GM12891 (cell line): ENCODE data around the gene SLC9A9.

Source experiments
- DNase-seq: peaks from one replicate; pipeline ENCODE4 v3.0.0; 2011; ENCODE audit warnings: low spot score; ENCODE audit not compliant: insufficient read length
- FAIRE-seq: peaks from 2 replicates; lab custom pipeline; 2011; peaks lifted over from hg19 to GRCh38; lab: Jason Lieb, UNC
- PAX5 ChIP-seq: IDR thresholded peaks from 2 replicates; pipeline ENCODE4 v1.6.1; 2011; ENCODE audit warnings: low read length, moderate library complexity, mild to moderate bottlenecking; ENCODE audit not compliant: insufficient read depth, severe bottlenecking
- POLR2A ChIP-seq: IDR thresholded peaks from 2 replicates; pipeline ENCODE4 v1.6.1; 2011; ENCODE audit warnings: low read depth, low read length, control low read depth
- POLR2AphosphoS5 ChIP-seq: IDR thresholded peaks from 2 replicates; pipeline ENCODE4 v1.6.1; 2011; ENCODE audit warnings: low read depth, low read length, control low read depth
- POU2F2 ChIP-seq: IDR thresholded peaks from 2 replicates; pipeline ENCODE4 v1.6.1; 2011; ENCODE audit warnings: low read depth, mild to moderate bottlenecking, control low read depth, low read length, moderate library complexity
- SPI1 ChIP-seq: IDR thresholded peaks from 2 replicates; pipeline ENCODE4 v1.6.1; 2011; ENCODE audit warnings: low read depth, low read length, control low read depth
- TAF1 ChIP-seq: IDR thresholded peaks from 2 replicates; pipeline ENCODE4 v1.6.1; 2011; ENCODE audit warnings: low read depth, low read length, control low read depth

SLC9A9 gene

DNA sequence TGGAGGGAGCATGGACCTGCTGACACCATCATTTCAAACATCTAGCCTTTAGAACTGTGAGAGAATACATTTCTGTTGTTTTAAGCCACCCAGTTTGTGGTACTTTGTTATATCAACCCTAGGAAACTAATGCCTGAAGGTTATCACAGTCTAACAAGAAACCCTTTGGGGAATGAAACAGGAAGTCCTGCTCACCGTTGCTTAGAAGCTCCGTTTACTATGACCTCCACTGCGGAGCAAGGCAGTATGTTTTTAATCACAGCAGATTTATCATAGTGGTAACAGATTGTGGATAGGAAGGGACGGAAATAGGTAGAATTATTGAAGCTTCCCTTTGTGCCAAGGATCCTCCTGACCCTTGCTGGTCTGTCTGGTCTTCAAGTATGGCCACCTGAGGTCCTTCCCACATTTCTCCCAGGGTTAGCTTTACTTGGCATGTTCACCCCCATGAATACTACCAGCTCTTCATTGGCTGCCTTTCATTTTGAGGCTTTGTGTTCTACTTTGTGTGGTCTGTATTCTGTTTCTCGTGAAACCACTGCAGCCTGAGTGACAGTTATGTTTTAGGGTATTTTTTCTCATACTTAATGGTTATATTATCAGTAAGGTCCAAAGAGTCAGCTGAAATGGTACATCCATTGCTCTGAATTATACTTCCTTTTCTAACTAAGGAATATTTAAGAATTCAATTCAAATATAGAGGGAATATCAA is 527.1 kb downstream of the SLC9A9 start:
- TF ChIP-seq PAX5 (no peak), SPI1 (peak; percentile 35; the same call in 1 of the 2 replicates), TAF1 (no peak)
- DNase-seq: no peak
- FAIRE-seq: no peak

DNA sequence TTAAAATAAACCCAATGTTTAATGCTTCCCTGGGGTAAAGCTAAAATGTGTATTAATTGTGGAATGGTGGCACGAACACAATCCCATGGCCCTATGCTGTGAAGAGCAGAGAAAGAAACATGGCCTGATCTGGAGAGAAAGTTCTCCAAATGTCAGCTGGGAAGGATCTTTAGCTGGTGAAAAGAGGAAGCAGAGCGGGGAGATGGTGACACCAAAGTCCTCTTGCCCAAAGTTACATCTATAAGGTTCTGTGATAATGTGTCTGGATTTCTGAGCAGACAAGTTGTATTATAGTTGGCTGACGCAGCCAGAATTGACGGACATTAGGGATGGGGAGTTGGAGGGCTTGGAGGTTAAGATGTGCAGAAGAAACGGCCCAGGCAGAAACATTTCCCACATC is 532.5 kb downstream of the SLC9A9 start:
- no peak for FAIRE-seq
- TF ChIP-seq POU2F2 (no peak), POLR2AphosphoS5 (no peak), SPI1 (no peak), POLR2A (no peak), TAF1 (no peak), PAX5 (no peak)

DNA sequence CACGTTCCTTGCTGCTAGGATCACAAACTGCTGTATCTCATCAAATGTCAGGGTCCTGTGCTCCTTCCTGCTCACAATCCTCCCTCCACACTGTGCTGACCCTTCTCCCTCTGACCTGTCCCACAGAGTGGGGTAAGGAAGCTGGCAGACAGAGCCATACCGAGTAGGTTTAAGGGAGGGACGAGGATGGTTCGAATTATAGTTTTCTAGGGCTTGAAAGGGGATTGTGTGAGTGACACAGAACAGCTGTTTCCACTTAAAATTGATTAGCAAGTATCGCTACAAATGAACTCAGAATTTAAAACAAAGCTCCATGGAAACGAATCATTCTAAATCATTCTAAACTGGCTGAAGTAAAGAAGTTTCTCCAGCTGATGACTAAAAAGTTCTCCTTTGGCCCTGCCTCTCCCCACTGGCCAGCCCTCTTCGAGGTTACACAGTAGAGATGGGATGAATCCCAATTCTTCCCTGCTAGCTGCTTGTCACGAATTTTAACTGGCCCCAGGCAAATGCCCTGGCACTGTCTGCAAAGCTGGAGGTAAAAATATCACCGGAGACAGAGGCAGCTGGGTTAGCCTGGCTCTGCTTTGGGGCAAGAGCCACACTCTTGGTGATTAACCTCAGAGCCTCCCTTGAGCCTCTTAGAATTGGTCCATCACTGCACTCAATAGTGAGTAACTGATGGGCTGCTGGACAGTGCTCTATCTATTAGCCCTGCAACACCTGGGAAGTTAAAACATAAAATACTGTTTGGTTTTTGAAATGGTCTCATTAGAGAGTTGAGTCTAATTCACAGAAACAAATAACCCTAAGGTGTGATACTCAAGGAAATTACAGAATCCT is 533.8 kb downstream of the SLC9A9 start:
- TF ChIP-seq TAF1: no peak
- TF ChIP-seq POU2F2: no peak
- TF ChIP-seq POLR2A: no peak
- no peak for TF ChIP-seq PAX5
- TF ChIP-seq POLR2AphosphoS5: no peak
- TF ChIP-seq SPI1: no peak
- no peak for DNase-seq
- FAIRE-seq: peak; percentile 45

More for the DNA sequence above, 532.5 kb downstream of the SLC9A9 start:
- DNase-seq: no peak

DNA sequence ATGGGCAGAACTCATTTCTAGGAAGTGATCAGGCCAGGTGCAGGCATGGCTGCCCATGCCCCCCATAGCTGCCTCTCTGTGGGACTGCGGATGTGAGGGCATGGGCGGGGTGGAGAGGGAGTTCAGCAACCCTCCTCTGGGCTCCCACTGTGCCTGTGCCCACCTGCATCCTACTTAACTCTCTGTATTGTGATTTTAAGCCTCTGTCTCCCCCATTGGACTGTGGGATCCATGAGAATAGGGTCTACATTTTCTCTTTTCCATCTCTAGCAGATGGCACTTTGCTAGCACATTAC is 534.4 kb downstream of the SLC9A9 start:
- DNase-seq: no peak
- FAIRE-seq: no peak
- TF ChIP-seq POLR2A (no peak), SPI1 (no peak), PAX5 (no peak), POLR2AphosphoS5 (no peak), POU2F2 (no peak), TAF1 (no peak)

DNA sequence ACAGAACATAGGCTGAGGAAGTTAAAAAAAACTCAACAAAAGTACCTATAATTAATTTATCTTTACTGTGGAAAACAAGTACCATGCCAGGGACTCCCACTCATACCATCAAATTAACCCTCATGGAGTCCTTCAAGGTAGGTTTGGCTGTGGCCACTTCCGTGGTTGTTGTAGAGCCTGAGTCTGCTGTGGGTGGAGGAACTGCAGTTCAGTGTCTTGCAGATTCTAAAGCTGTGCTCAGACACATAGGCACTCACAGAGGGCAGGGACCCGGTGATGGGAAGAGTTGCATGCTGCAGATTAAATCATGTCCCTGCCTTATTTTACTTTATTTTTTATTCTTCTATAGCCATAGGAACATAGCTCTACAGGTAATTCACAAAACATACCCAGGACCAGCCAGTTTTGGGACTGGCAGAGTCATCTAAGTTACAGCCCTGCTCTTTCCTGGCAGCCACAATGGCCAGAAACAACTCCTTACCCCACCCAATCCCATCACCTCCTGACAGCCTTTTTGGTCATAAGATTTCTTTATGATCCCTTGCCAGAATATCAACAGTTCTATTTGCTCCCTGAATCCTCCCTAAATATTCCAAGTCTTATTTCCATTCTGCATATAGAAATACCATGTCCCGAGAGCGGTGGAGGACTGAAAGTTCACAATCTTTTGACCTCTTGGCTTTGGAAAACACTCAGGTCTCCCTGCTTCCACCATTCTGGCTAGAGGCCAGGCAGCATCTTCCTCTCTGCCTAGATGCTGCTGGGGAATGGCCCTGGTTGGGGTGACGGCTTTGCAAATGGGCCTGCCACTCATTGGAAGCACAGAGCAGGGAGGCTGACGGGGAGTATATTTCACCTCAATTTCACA is 535.0 kb downstream of the SLC9A9 start:
- FAIRE-seq (no peak), DNase-seq (no peak)
- TF ChIP-seq SPI1 (no peak), POLR2AphosphoS5 (no peak), PAX5 (no peak), POU2F2 (no peak), POLR2A (no peak), TAF1 (no peak)

DNA sequence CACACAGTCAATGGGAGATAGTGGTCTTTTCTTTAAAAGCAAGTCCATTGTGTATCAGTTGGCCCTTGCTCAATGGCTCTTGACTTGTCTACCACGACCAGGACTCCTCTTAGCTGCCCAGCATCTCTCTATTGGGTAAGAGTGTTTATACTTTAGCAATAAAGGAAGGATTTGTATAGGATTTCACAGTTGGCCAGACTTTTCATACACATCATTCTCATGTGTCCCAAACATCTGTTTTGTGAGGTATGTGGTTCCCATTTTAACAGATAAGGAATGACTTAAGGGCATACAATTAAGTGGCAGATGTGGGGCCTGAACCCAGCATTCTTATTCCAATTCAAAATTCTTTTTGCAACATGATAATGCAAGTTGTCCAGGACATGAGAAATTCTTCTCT is 537.2 kb downstream of the SLC9A9 start:
- FAIRE-seq (no peak), DNase-seq (no peak)
- TF ChIP-seq POLR2A (no peak), POU2F2 (no peak), PAX5 (no peak), POLR2AphosphoS5 (no peak), SPI1 (no peak)

DNA sequence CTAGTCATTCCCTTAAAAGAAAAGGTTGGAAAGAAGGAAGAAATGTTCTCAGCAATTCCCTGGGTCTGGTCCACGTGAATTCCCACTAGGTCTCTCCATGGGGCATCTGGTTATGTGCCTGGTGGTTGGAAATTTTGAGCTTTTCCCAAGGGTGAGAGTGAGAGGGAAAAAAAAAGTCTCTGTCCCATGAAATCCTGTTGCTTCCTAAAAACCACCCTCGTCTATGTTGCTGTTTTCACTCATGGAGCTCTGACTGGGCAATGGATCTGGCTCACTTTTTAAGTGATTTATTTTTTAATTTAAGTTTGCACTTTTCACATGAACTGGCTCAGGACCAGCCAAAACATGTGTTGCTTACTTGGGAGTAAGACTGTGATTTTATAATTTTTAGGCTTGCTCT is 538.6 kb downstream of the SLC9A9 start:
- no peak for FAIRE-seq
- TF ChIP-seq SPI1: no peak
- TF ChIP-seq POU2F2: no peak
- no peak for TF ChIP-seq POLR2A
- TF ChIP-seq PAX5: no peak
- no peak for TF ChIP-seq TAF1
- no peak for TF ChIP-seq POLR2AphosphoS5
- no peak for DNase-seq

DNA sequence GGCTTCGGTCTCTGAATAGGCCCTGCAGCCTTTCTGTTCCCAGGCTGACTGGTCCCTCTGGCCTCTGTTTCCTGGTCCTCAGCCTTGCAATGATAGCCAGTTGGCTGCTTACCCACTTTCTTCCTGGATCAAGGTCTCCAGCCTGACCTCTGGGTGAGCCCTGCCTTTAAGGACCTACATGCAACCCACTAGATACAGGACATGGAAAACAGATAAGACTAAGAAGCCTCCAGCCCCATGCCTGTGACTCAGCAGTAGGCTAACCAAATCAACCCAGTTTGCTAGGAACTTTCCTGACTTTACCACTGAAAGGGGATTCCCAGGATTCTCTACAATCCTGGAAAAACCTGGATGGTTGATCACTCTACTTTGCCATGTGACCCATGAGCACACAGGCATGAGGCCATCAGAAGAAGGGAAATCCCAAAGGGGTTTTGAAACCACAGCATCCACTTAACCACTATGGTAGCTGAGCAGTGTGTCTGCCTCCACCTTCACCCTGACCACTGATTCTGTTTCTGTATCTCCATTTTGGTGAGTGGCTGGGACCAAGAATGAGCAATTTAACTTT is 540.6 kb downstream of the SLC9A9 start:
- TF ChIP-seq PAX5 (no peak), SPI1 (no peak), POLR2AphosphoS5 (no peak), TAF1 (no peak), POU2F2 (no peak), POLR2A (no peak)
- no peak for FAIRE-seq
- no peak for DNase-seq
